HEK293T (cell line): ENCODE results near the gene ZGPAT.

Source experiments
- CTCF ChIA-PET: fragments of 350-600 bp; formaldehyde crosslinking; extraction: SDS; loops from one replicate; lab custom pipeline; 2021; ENCODE audit warnings: antibody characterized with exemption, inconsistent platforms; lab: Yijun Ruan, JAX
- POLR2A ChIA-PET: fragments of 350-600 bp; formaldehyde crosslinking; extraction: SDS; loops from one replicate; lab custom pipeline; 2020; ENCODE audit warnings: antibody characterized with exemption, inconsistent platforms; lab: Yijun Ruan, JAX
- DNase-seq: peaks from one replicate; pipeline ENCODE4 v3.0.0; 2012; ENCODE audit warnings: mixed read lengths; ENCODE audit errors: extremely low spot score
- ARNT ChIP-seq: fragments of 450-650 bp; IDR thresholded peaks from 2 replicates; pipeline ENCODE4 v1.6.1; 2017; ENCODE audit warnings: mild to moderate bottlenecking
- BHLHE40 ChIP-seq: fragments of 450-650 bp; IDR thresholded peaks from 2 replicates; pipeline ENCODE4 v1.6.1; 2016; ENCODE audit warnings: mild to moderate bottlenecking, moderate library complexity, borderline replicate concordance
- CTBP1 ChIP-seq: fragments of 450-650 bp; IDR thresholded peaks from 2 replicates; pipeline ENCODE4 v1.6.1; 2016; ENCODE audit warnings: borderline replicate concordance
- ELF4 ChIP-seq: fragments of 450-650 bp; IDR thresholded peaks from 2 replicates; pipeline ENCODE4 v1.6.1; 2017; ENCODE audit warnings: antibody characterized with exemption
- FOXA1 ChIP-seq: fragments of 450-650 bp; IDR thresholded peaks from 2 replicates; pipeline ENCODE4 v1.6.1; 2016; ENCODE audit warnings: mild to moderate bottlenecking
- FOXK2 ChIP-seq: fragments of 450-650 bp; IDR thresholded peaks from 2 replicates; pipeline ENCODE4 v1.6.1; 2016; ENCODE audit warnings: mild to moderate bottlenecking
- FOXM1 ChIP-seq: fragments of 450-650 bp; IDR thresholded peaks from 2 replicates; pipeline ENCODE4 v1.6.1; 2017; ENCODE audit warnings: mild to moderate bottlenecking, borderline replicate concordance
- HDGF ChIP-seq: fragments of 450-650 bp; IDR thresholded peaks from 2 replicates; pipeline ENCODE4 v1.6.1; 2017; ENCODE audit warnings: antibody characterized with exemption, borderline replicate concordance
- L3MBTL2 ChIP-seq: fragments of 450-650 bp; conservative IDR thresholded peaks from 2 replicates; pipeline ENCODE4 v1.6.1; 2016; ENCODE audit warnings: mild to moderate bottlenecking
- LEF1 ChIP-seq: fragments of 450-650 bp; IDR thresholded peaks from 2 replicates; pipeline ENCODE4 v1.6.1; 2017; ENCODE audit warnings: mild to moderate bottlenecking, borderline replicate concordance
- NFRKB ChIP-seq: fragments of 450-650 bp; IDR thresholded peaks from 2 replicates; pipeline ENCODE4 v1.6.1; 2016; ENCODE audit warnings: mild to moderate bottlenecking, moderate library complexity
- SP1 ChIP-seq: fragments of 450-650 bp; IDR thresholded peaks from 2 replicates; pipeline ENCODE4 v1.6.1; 2017
- SUZ12 ChIP-seq: fragments of 450-650 bp; IDR thresholded peaks from 2 replicates; pipeline ENCODE4 v1.6.1; 2016; ENCODE audit warnings: mild to moderate bottlenecking
- TARDBP ChIP-seq: fragments of 450-650 bp; IDR thresholded peaks from 2 replicates; pipeline ENCODE4 v1.6.1; 2016
- ZNF384 ChIP-seq: fragments of 450-650 bp; IDR thresholded peaks from 2 replicates; pipeline ENCODE4 v1.6.1; 2016
- TF ChIP-seq, protein P1 (sequence below): fragments of 450-650 bp; IDR thresholded peaks from 2 replicates; pipeline ENCODE4 v1.6.1; 2016

ZGPAT gene

DNA sequence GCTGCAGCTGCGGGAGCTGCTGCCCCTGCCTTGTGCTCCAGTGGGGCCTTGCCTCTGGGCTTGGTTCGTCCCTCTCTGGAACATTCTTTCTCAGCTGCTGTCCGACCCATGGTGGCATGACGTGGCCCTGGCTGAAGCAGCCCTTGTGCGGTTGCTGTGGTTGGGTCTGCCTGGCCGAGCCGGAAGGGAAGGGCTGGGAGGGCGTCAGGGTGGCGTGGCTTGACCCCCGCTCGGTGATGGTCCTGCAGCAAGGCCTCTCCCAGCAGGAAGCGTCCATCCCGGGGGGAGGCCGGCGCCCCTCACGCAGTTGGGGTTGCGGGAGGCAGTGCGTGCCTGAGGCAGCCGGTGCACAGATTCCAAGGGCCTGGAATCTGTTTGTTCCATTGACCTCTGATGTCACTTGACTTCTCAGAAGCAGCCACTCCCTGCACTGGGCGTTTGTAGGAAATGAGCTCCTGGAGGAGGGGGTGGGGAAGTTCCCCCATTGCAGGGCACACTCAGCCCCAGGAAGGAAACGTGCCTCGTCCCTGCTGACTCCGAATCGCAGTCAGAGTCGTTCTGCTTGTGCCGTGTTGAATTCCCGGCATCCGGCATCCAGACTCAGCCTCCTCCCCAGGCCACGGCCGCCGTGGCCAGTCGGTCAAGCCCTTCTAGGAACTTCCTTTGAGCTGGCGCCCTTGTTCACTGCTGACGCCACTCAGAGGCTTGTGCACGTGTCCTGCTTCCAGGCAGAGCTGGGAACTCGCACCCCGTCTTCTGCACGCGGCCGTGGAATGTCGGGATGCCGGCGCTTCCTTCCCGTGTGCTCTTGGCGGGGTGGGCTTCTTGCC, 21.1 kb upstream of the ZGPAT start:
- no peak for DNase-seq
- ChIA-PET CTCF (no interaction called here), POLR2A (no interaction called here)
- TF ChIP-seq FOXM1 (no peak), L3MBTL2 (no peak), ARNT (no peak), ZNF384 (no peak), SP1 (no peak), FOXK2 (no peak), CTBP1 (no peak)

DNA sequence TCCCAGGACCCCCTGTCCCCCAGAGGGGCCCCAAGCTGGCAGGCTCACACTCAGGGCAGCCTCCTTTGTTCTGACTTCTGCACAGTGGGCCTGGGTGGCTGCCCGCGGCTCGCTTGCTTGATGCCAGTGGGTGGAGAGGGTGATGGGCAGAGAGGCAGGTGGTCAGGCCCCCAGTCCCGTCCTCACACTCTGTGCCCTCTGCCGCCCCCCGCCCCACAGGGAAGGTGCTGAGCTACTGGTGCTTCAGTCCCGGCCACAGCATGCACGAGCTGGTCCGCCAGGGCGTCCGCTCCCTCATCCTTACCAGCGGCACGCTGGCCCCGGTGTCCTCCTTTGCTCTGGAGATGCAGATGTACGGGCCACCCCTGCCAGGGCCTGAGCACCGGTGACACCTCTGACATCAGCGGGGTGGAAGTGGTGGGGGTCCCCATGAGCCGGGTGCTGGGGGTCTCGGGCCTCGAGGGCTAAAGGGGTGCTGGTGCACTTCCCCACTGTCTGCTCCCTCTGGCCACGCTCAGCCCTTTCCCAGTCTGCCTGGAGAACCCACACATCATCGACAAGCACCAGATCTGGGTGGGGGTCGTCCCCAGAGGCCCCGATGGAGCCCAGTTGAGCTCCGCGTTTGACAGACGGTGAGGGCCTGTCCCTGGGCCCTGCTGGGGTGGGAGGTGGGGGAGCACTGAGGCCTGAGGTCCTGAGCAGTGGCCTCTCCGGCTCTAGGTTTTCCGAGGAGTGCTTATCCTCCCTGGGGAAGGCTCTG, 20.2 kb upstream of the ZGPAT start:
- DNase-seq = no peak
- CTCF ChIA-PET = no interaction called here
- POLR2A ChIA-PET = interaction anchor here (1.0 kb wide), 1 partner anchor 29 kb away, joined by 3 read pairs; the partner anchor contains the start of gene RTEL1
- TF ChIP-seq SUZ12 = no peak
- no peak for TF ChIP-seq CTBP1
- TF ChIP-seq, protein P1, sequence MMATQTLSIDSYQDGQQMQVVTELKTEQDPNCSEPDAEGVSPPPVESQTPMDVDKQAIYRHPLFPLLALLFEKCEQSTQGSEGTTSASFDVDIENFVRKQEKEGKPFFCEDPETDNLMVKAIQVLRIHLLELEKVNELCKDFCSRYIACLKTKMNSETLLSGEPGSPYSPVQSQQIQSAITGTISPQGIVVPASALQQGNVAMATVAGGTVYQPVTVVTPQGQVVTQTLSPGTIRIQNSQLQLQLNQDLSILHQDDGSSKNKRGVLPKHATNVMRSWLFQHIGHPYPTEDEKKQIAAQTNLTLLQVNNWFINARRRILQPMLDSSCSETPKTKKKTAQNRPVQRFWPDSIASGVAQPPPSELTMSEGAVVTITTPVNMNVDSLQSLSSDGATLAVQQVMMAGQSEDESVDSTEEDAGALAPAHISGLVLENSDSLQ = no peak
- no peak for TF ChIP-seq ZNF384
- TF ChIP-seq ARNT = no peak
- TF ChIP-seq NFRKB = no peak
- no peak for TF ChIP-seq HDGF
- TF ChIP-seq FOXA1 = no peak
- TF ChIP-seq FOXM1 = no peak
- TF ChIP-seq ELF4 = no peak

DNA sequence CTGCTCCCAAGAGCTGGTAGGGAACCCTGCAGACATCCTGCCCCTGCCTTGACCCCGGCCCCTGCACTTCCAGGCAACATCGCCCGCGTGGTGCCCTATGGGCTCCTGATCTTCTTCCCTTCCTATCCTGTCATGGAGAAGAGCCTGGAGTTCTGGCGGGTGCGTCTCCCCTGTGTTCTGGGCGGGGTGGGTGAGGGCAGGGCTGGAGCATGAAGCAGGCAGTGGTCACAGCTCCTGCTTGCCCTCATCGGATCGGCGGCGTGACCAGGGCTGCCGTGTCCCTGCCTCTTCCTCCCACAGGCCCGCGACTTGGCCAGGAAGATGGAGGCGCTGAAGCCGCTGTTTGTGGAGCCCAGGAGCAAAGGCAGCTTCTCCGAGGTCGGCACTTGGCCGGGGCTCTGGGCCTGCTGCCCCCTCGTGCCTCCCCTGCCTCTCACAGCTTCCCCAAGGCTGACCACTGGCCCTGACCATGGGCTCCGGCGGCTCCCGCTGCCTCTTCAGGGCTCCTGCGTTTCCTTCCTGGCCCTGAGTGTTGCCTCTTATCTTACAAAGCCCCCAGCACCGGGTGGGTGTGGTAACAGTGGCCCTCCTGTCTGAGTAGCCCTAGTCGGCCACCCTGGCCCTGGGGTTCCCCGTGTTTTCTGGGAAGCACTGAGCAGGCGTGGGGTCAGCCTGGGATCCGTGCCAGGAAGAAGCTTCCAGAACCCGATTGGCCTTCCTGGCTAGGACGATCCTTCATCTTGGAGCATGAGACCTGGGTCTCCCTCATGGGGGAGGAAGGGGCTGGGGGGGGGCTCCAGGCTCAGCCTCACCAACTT, 19.4 kb upstream of the ZGPAT start:
- DNase-seq = no peak
- ChIA-PET POLR2A (interaction anchor here (1.0 kb wide), 1 partner anchor 30 kb away, joined by 3 read pairs; the partner anchor contains the start of gene RTEL1), CTCF (no interaction called here)
- TF ChIP-seq FOXA1 (no peak), L3MBTL2 (no peak), ZNF384 (no peak), TARDBP (no peak), SUZ12 (no peak), FOXK2 (no peak), HDGF (no peak), NFRKB (no peak), CTBP1 (no peak), LEF1 (no peak), ARNT (no peak), ELF4 (no peak), SP1 (no peak), FOXM1 (no peak), BHLHE40 (no peak)
- TF ChIP-seq, protein P1 = no peak

DNA sequence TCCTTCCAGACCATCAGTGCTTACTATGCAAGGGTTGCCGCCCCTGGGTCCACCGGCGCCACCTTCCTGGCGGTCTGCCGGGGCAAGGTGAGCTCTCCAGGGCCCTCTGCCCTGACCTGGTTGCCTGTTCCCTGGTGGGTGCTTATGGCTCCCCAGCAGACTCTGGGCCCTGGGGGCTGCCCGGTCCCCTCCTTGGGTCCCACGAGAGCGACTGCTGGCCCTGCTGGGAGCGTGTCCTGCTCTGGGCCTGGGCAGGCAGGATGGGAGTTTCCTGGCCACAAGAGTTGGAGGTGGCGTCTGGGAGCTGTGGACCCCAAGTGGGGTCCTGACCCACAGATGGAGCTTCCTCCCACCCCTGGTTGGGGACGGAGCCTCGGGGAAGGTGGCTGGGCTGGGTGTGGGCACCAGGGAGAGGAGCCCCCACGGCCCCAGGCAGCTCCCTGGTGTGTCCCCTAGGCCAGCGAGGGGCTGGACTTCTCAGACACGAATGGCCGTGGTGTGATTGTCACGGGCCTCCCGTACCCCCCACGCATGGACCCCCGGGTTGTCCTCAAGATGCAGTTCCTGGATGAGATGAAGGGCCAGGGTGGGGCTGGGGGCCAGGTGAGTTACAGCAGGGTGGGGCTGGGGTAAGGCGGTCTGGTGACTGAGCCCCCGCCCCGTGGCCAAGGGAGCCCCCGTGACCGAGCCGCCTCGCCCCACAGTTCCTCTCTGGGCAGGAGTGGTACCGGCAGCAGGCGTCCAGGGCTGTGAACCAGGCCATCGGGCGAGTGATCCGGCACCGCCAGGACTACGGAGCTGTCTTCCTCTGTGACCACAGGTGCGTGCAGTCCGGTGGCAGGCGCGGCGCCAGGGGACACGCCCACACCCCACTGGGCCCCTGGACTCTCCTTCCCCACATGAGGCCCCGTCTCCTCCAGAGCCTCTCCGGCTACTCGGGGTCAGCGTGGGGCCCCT, 18.5 kb upstream of the ZGPAT start:
- TF ChIP-seq SUZ12 = no peak
- no peak for TF ChIP-seq BHLHE40
- no peak for TF ChIP-seq SP1
- no peak for TF ChIP-seq ARNT
- no peak for TF ChIP-seq HDGF
- TF ChIP-seq ELF4 = no peak
- TF ChIP-seq, protein P1 = no peak
- TF ChIP-seq FOXA1 = no peak
- no peak for TF ChIP-seq FOXK2
- no peak for TF ChIP-seq NFRKB
- DNase-seq = no peak
- ChIA-PET POLR2A (no interaction called here), CTCF (no interaction called here)
